ENCODE results near the gene PTPA.

Gene PTPA

GRCh38 chr9:129138476-129139232, 27.4 kb downstream of the PTPA start:
- no peak for DNase-seq

- peak; percentile 61 for DNase-seq
Observed at GRCh38 chr9:129139233-129139992, 28.2 kb downstream of the PTPA start.

- DNase-seq: peak; percentile 70
Observed at GRCh38 chr9:129139993-129140396, 28.8 kb downstream of the PTPA start.

- DNase-seq: no peak
Observed at GRCh38 chr9:129140397-129141065, 29.3 kb downstream of the PTPA start.

- no peak for DNase-seq
Observed at GRCh38 chr9:129141066-129142041, 30.1 kb downstream of the PTPA start.

GRCh38 chr9:129142138-129142935, 31.1 kb downstream of the PTPA start:
- no peak for DNase-seq

GRCh38 chr9:129143031-129143927, 32.1 kb downstream of the PTPA start:
- peak; percentile 72 for DNase-seq

- no peak for DNase-seq
Observed at GRCh38 chr9:129145316-129145715, 34.1 kb downstream of the PTPA start.

GRCh38 chr9:129145841-129146292, 34.7 kb downstream of the PTPA start:
- no peak for DNase-seq

- DNase-seq: no peak
Observed at GRCh38 chr9:129146441-129146941, 35.3 kb downstream of the PTPA start.

- no peak for DNase-seq
Observed at GRCh38 chr9:129148463-129149204, 37.4 kb downstream of the PTPA start.

- no peak for DNase-seq
Observed at GRCh38 chr9:129149442-129149841, 38.2 kb downstream of the PTPA start.

- no peak for DNase-seq
Observed at GRCh38 chr9:129150122-129150521, 38.9 kb downstream of the PTPA start.

- no peak for DNase-seq
Observed at GRCh38 chr9:129150672-129151211, 39.5 kb downstream of the PTPA start.

- no peak for DNase-seq
Observed at GRCh38 chr9:129151469-129151868, 40.3 kb downstream of the PTPA start.

GRCh38 chr9:129154866-129155477, 43.8 kb downstream of the PTPA start:
- DNase-seq: no peak

GRCh38 chr9:129156163-129156562, 44.9 kb downstream of the PTPA start:
- DNase-seq: no peak

GRCh38 chr9:129160712-129161533, 49.7 kb downstream of the PTPA start:
- no peak for DNase-seq

Data from T-helper 9 cell (primary cell).